Measurements from ENCODE around the gene RAB6C. TPM values are rescaled to one million over a fixed set of nuclear protein-coding genes. Genes with fewer than 3 reads are reported as not detected.
"Not testable (repeated sequence)": the region's sequence is repeated elsewhere in the genome, so short reads cannot be mapped to it uniquely, and the experiment has no call there.

Gene RAB6C
- total RNA-seq: under 1 TPM in 1 of 2 experiments, not detected in 1; 0.11 TPM

DNA sequence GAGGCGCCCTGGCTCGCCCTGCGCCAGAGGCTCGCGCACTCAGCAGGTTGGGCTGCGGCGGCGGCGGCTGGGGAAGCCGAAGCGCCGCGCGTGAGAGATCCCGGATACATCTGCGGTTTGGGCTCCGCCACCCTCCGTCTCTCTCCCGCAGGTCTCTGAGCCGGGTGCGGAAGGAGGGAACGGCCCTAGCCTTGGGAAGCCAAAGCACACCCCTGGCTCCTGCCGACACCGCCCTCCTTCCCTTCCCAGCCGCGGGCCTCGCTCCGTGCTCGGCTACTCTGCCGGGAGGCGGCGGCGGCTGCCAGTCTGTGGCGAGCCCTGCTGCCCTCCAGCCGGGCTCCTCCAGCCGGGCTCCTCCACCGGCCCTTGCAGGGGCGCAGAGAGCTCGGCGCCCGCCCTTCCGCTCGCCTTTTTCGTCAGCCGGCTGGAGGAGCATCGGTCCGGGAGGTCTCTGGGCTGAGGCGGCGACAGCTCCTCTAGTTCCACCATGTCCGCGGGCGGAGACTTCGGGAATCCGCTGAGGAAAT, at the start of gene RAB6C:
TSS of gene RAB6C (plus strand) at position 38 of the 527 bp plus-strand sequence. CDS start at position 488, 450 bp downstream.
- peak; percentile 38 for DNase-seq
- H3K9me3 Mint-ChIP-seq, H3K36me3 Mint-ChIP-seq, POLR2A ChIA-PET, H3K4me1 Mint-ChIP-seq, H3K27ac Mint-ChIP-seq: not testable (repeated sequence)
- peaks cover 56% of the 10 kb centered on the region for H3K27me3 Mint-ChIP-seq
- ATAC-seq (ENCODE audit: low read depth): peak; percentile 66
- H3K4me3 Mint-ChIP-seq: peak within 1 kb of the TSS; percentile 70

DNA sequence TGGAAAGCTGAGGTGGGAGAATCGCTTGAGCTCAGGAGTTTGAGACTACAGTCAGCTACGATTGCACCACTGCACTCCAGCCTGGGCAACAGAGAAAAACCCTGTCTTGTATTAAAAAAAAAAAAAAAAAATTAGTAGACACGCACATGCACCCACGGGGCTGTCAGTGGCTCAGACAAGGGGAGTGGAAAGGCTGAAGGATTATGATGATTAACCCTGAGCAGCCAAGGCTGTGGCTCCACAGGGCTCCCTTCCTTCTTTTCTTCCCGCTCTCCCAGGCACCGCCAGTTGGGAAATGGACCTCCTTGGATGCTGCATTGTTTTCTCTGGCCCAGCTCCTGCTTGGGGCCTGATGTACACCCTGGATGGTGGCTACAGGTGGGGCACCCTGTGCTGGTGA, 49.0 kb upstream of the RAB6C start:
- Mint-ChIP-seq H3K27me3 (peaks cover 28% of the 10 kb centered on the region), H3K27ac (no peak overlapping the region), H3K4me3 (no peak overlapping the region), H3K9me3 (no peaks in the 10 kb centered on the region), H3K36me3 (no peaks in the 10 kb centered on the region), H3K4me1 (peaks cover 3% of the 10 kb centered on the region)
- no peak for DNase-seq
- POLR2A ChIA-PET: no interaction called here
- no peak for ATAC-seq (ENCODE audit: low read depth)

DNA sequence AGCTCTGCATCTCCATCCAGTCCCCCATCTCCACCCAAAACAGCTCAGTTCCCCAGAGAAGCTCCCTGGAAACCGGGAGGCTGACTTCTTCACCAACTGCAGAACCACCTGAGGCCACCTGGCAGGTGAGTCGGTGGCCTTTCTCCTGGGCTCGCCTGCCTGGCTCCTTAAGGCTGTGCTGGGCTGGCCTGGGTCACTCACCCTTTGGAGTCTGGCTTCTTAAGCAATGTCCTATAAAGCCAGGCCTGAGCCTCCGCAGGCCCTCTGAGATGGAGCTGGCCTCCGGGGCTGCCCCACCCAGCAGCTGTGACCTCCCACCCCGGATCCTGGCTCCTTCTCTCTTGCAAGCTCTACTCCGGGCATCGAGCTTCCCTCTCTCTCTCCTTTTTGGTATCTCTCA, 46.1 kb upstream of the RAB6C start:
- DNase-seq; POLR2A ChIA-PET; H3K27ac Mint-ChIP-seq; H3K9me3 Mint-ChIP-seq; H3K4me1 Mint-ChIP-seq; H3K36me3 Mint-ChIP-seq; ATAC-seq (ENCODE audit: low read depth); H3K4me3 Mint-ChIP-seq: not testable (repeated sequence)
- peaks cover 35% of the 10 kb centered on the region for H3K27me3 Mint-ChIP-seq

DNA sequence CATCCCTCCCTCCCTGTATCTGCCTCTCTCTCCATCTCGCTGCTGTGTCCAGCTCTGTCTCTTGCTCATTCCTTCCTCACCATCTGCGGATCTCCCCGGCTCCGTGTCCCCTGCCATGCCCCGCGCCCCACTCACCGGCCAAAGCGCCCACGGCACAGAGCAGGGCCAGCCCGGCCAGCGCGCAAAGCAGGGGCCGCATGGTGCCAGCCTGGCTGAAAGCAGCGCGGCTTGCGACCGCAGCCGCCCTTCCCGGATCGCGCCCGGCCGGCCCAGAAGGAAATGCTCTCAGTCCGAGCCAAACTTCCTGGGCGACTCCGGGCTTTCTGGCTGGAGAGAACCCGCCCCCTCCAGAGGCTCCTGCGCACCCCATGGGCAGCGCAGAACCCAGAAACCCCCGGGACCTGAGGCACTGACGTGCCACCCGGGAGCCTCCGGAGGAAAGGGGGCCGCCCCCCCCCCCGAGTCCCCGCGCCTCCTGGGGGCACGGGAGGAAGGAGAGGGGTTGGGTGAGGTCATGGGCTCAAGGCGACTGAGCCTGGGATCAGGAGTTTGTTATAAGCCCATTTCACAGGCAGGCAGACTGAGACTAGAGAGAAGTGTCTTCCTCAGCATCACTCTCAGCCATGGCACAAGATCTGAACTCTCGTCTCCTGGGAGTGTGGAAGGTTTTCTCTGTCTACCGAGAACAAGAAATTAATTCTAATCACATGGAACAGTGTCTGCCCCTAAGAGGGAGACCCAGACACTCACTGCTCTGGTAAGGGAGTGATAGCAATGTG, 45.2 kb upstream of the RAB6C start:
- Mint-ChIP-seq H3K9me3 (no peaks in the 10 kb centered on the region), H3K27me3 (peaks cover 35% of the 10 kb centered on the region), H3K4me1 (peaks cover 3% of the 10 kb centered on the region), H3K27ac (no peak overlapping the region), H3K36me3 (no peaks in the 10 kb centered on the region), H3K4me3 (no peak overlapping the region)
- DNase-seq (no peak), ATAC-seq (ENCODE audit: low read depth) (no peak)
- POLR2A ChIA-PET: no interaction called here

GRCh38 chr2:129935118-129935517, 44.3 kb upstream of the RAB6C start:
- POLR2A ChIA-PET: no interaction called here
- DNase-seq: no peak
- no peaks in the 10 kb centered on the region for H3K9me3 Mint-ChIP-seq
- no peak overlapping the region for H3K27ac Mint-ChIP-seq
- no peaks in the 10 kb centered on the region for H3K36me3 Mint-ChIP-seq
- no peak for ATAC-seq (ENCODE audit: low read depth)
- H3K4me1 Mint-ChIP-seq: peaks cover 3% of the 10 kb centered on the region
- H3K27me3 Mint-ChIP-seq: peaks cover 35% of the 10 kb centered on the region
- no peak overlapping the region for H3K4me3 Mint-ChIP-seq

- H3K4me1 Mint-ChIP-seq: peaks cover 3% of the 10 kb centered on the region
- H3K27ac Mint-ChIP-seq: no peak overlapping the region
- H3K36me3 Mint-ChIP-seq: no peaks in the 10 kb centered on the region
- ATAC-seq (ENCODE audit: low read depth) (no peak), DNase-seq (peak; percentile 55)
- peaks cover 35% of the 10 kb centered on the region for H3K27me3 Mint-ChIP-seq
- POLR2A ChIA-PET: no interaction called here
- no peaks in the 10 kb centered on the region for H3K9me3 Mint-ChIP-seq
- no peak overlapping the region for H3K4me3 Mint-ChIP-seq
These were observed 43.0 kb upstream of the RAB6C start for GRCh38 chr2:129936334-129936934.

GRCh38 chr2:129938850-129939471, 40.5 kb upstream of the RAB6C start:
- H3K36me3 Mint-ChIP-seq, POLR2A ChIA-PET, DNase-seq: not testable (repeated sequence)

GRCh38 chr2:129943456-129943855, 36.0 kb upstream of the RAB6C start:
- POLR2A ChIA-PET; DNase-seq; H3K27me3 Mint-ChIP-seq; H3K36me3 Mint-ChIP-seq; H3K27ac Mint-ChIP-seq; H3K4me3 Mint-ChIP-seq; H3K4me1 Mint-ChIP-seq; ATAC-seq (ENCODE audit: low read depth); H3K9me3 Mint-ChIP-seq: not testable (repeated sequence)

More at GRCh38 chr2:129938850-129939471, 40.5 kb upstream of the RAB6C start:
- H3K4me1 Mint-ChIP-seq; H3K27ac Mint-ChIP-seq; ATAC-seq (ENCODE audit: low read depth); H3K4me3 Mint-ChIP-seq; H3K9me3 Mint-ChIP-seq: not testable (repeated sequence)
- peaks cover 20% of the 10 kb centered on the region for H3K27me3 Mint-ChIP-seq

DNA sequence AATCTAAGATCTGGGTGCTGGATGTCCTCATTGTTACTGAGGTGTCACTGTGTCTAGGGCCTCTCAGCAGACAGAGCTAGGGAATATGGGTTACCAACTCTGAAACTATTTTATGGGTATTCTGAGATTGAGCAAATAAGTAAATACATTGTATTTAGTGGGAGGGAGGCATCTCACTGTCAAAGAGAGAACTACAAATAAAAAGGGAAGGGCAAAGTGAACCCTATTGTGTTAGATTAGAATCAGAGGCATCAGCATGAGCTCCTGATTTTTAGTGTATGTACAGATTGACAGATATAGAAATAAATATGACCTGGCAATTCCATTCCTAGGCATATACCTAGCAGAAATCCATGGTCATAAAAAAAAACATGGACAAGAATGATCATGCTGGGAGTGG, 33.9 kb upstream of the RAB6C start:
- Mint-ChIP-seq H3K27me3 (peaks cover 6% of the 10 kb centered on the region), H3K27ac (no peak overlapping the region), H3K4me1 (no peaks in the 10 kb centered on the region), H3K9me3 (no peaks in the 10 kb centered on the region), H3K4me3 (no peak overlapping the region), H3K36me3 (no peaks in the 10 kb centered on the region)
- DNase-seq (no peak), ATAC-seq (ENCODE audit: low read depth) (no peak)
- POLR2A ChIA-PET: no interaction called here

- ATAC-seq (ENCODE audit: low read depth); H3K9me3 Mint-ChIP-seq; H3K27me3 Mint-ChIP-seq; POLR2A ChIA-PET; DNase-seq; H3K36me3 Mint-ChIP-seq; H3K4me3 Mint-ChIP-seq; H3K27ac Mint-ChIP-seq; H3K4me1 Mint-ChIP-seq: not testable (repeated sequence)
These were observed 31.8 kb upstream of the RAB6C start for GRCh38 chr2:129947712-129948111.

DNA sequence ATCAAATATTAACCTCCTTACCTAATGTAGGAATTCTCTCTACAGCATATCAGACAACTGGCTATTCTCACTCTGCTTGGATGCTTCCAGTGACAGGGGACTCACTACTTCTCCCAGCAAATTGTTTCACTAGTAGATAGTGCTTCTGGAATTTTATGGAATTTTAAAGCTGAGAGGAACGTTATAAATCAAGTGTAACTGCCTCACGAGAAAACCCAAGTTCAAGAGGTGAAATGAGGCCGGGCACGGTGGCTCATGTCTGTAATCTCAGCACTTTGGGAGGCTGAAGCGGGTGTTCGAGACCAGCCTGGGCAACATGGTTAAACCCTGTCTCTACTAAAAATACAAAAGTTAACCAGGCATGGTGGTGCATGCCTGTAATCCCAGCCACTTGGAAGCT, 23.3 kb upstream of the RAB6C start:
- H3K27me3 Mint-ChIP-seq; H3K4me1 Mint-ChIP-seq; H3K4me3 Mint-ChIP-seq; POLR2A ChIA-PET; H3K27ac Mint-ChIP-seq; ATAC-seq (ENCODE audit: low read depth); H3K9me3 Mint-ChIP-seq; H3K36me3 Mint-ChIP-seq; DNase-seq: not testable (repeated sequence)

DNA sequence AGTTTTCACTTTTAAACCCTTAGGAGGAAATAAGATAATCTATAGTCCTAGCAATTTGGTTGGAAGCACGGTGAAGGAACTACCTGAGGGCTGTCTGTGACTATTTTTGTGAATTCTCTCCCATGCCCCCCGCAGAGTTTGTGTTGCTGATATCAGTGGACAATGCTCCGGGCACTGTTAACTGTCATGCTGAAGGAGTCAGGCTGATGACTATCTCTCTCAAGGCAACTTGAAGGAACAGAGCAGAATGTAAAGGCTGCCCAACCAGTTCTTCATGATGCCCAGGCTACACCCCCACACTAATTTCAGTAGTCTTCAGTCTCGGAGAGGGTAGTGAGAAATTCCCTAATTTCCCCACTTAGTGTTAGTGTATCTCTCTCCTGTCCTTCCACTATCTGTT, 21.6 kb upstream of the RAB6C start:
- POLR2A ChIA-PET: no interaction called here
- Mint-ChIP-seq H3K27ac (no peak overlapping the region), H3K9me3 (no peaks in the 10 kb centered on the region), H3K4me3 (no peak overlapping the region), H3K27me3 (peaks cover 9% of the 10 kb centered on the region), H3K4me1 (no peaks in the 10 kb centered on the region), H3K36me3 (no peaks in the 10 kb centered on the region)
- no peak for DNase-seq
- no peak for ATAC-seq (ENCODE audit: low read depth)

DNA sequence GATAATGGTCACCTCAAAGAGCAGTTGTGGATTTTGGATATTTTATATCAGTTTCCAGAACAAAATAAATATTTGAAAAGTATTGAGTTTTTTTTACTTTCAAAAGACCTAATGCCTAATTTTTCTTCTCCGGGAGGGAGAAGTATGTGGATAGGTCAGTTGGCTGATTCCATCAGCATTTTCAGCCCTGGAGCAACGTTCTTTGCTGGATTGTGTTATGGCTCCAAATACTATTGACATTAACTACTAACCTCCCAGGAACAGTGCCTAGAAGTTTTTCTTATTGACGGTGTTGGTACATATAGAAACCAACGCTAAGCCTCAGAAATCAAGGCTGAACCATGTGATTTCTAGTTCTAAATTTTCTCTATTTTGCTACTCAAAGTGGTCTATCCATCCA, 20.7 kb upstream of the RAB6C start:
- POLR2A ChIA-PET; H3K27me3 Mint-ChIP-seq; H3K4me3 Mint-ChIP-seq; H3K9me3 Mint-ChIP-seq; H3K36me3 Mint-ChIP-seq; H3K4me1 Mint-ChIP-seq; ATAC-seq (ENCODE audit: low read depth); DNase-seq; H3K27ac Mint-ChIP-seq: not testable (repeated sequence)

- H3K27me3 Mint-ChIP-seq; ATAC-seq (ENCODE audit: low read depth); H3K9me3 Mint-ChIP-seq; H3K36me3 Mint-ChIP-seq; H3K27ac Mint-ChIP-seq; DNase-seq; H3K4me3 Mint-ChIP-seq; H3K4me1 Mint-ChIP-seq; POLR2A ChIA-PET: not testable (repeated sequence)
These were observed 10.9 kb upstream of the RAB6C start for GRCh38 chr2:129968605-129969004.

Data from activated naive CD8-positive, alpha-beta T cell treated with anti-CD3 and anti-CD28 coated beads, Interleukin-2, amount 10 ng/mL, durations not matched to agents 7 days and 5 days (primary cell).